Measurements from ENCODE around the gene RALGAPB. TPM values are rescaled to one million over a fixed set of nuclear protein-coding genes. Genes with fewer than 3 reads are reported as not detected.

The RALGAPB gene
- total RNA-seq, 1 donor from 2014 or later: 35.7 TPM

DNA sequence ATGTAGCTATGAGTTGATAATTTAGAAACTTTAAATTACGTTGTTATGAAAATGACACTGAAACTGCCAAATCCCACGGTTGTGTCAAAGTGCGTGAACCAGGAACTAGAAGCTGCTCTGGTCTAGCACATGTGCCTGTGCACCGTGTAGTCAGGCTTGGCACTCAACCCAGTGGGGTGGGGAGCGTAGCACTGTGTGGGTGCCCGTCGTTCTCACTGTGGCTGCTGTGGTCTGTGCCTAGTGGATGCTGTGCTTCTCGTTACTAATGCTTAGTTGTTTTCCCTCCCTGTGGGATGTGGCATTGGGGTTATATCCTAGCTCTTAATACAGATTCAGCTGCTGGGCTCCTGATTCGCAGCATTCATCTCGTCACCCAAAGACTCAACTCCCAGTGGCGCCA lies 62.1 kb downstream of the RALGAPB start:
- H3K36me3 ChIP-seq: peaks cover 98% of the 10 kb centered on the region
- intact Hi-C loops (cut with DNase I): no loop called here
- no peak overlapping the region for H3K27ac ChIP-seq
- no peaks in the 10 kb centered on the region for H3K27me3 ChIP-seq (ENCODE audit: low read depth)
- ATAC-seq (no peak), DNase-seq (no peak)
- TF ChIP-seq, protein P1, sequence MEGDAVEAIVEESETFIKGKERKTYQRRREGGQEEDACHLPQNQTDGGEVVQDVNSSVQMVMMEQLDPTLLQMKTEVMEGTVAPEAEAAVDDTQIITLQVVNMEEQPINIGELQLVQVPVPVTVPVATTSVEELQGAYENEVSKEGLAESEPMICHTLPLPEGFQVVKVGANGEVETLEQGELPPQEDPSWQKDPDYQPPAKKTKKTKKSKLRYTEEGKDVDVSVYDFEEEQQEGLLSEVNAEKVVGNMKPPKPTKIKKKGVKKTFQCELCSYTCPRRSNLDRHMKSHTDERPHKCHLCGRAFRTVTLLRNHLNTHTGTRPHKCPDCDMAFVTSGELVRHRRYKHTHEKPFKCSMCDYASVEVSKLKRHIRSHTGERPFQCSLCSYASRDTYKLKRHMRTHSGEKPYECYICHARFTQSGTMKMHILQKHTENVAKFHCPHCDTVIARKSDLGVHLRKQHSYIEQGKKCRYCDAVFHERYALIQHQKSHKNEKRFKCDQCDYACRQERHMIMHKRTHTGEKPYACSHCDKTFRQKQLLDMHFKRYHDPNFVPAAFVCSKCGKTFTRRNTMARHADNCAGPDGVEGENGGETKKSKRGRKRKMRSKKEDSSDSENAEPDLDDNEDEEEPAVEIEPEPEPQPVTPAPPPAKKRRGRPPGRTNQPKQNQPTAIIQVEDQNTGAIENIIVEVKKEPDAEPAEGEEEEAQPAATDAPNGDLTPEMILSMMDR (IDR thresholded peaks at IDR 0.05): no peak
- no peak overlapping the region for H3K4me3 ChIP-seq
- no peaks in the 10 kb centered on the region for H3K9me3 ChIP-seq
- H3K4me1 ChIP-seq: no peaks in the 10 kb centered on the region

DNA sequence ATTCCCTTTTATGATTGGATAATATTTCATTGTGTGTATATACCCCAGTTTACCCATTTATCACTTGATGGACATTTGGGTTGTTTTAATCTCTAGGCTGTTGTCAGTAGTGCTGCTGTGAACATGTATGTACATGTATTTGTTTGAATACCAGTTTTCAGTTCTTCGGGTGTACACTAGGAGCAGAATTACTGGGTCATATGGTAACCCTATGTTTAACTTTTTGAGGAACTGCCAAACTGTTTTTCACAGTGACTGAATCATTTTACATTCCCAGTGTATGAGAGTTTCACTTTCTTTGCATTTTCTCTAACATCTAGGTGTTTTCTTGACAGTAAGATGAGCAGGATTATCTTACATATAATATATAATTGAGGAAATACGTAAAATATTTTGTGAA lies 63.7 kb downstream of the RALGAPB start:
- TF ChIP-seq, protein P1 (IDR thresholded peaks at IDR 0.05): no peak
- Histone ChIP-seq H3K4me3 (no peak overlapping the region), H3K36me3 (peaks cover 98% of the 10 kb centered on the region), H3K4me1 (no peaks in the 10 kb centered on the region), H3K27me3 (ENCODE audit: low read depth) (no peaks in the 10 kb centered on the region), H3K27ac (no peak overlapping the region), H3K9me3 (no peaks in the 10 kb centered on the region)
- intact Hi-C loops (cut with DNase I): no loop called here
- no peak for ATAC-seq
- DNase-seq: no peak

DNA sequence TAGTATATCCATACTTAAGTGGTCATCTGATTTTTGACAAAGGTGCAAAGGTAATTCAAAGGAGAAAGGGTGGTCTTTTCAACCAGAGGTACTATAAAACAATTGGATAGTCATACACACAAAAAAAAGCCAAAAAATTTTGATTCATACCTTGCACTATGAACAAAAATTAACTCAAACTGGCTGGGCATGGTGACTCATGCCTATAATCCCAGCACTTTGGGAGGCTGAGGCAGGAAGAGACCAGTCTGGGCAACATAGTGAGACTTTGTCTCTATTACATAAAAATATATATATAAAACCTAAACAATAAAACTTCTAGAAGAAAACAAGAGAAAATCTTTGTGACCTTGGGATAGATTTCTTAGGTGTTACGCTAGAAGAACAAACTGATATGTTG lies 64.5 kb downstream of the RALGAPB start:
- H3K27ac ChIP-seq: no peak overlapping the region
- H3K4me1 ChIP-seq: no peaks in the 10 kb centered on the region
- intact Hi-C loops (cut with DNase I): no loop called here
- H3K4me3 ChIP-seq: no peak overlapping the region
- DNase-seq (no peak), ATAC-seq (no peak)
- no peaks in the 10 kb centered on the region for H3K27me3 ChIP-seq (ENCODE audit: low read depth)
- TF ChIP-seq, protein P1 (IDR thresholded peaks at IDR 0.05): no peak
- H3K36me3 ChIP-seq: peaks cover 99% of the 10 kb centered on the region
- H3K9me3 ChIP-seq: no peaks in the 10 kb centered on the region

DNA sequence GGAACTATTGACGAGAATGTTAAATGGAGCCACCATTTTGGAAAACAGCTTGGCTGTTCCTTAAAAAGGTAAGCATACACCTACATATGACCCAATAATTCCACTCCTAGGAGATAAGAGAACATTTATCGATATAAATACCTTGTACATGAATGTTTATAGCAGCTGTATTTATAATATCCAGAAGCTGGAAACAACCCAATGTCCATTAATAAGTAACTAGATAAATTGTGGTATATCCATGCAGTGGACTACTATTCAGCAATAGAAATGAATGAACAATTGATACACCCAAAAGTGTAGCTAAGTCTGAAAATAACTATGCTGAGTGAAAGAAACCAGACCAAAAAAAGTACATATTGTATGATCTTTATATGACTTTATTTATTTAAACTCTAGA lies 66.1 kb downstream of the RALGAPB start:
- H3K27ac ChIP-seq: no peak overlapping the region
- H3K9me3 ChIP-seq: no peaks in the 10 kb centered on the region
- TF ChIP-seq, protein P1 (IDR thresholded peaks at IDR 0.05): no peak
- H3K4me3 ChIP-seq: no peak overlapping the region
- no peaks in the 10 kb centered on the region for H3K4me1 ChIP-seq
- no peak for DNase-seq
- H3K27me3 ChIP-seq (ENCODE audit: low read depth): no peaks in the 10 kb centered on the region
- intact Hi-C loops (cut with DNase I): no loop called here
- H3K36me3 ChIP-seq: peaks cover 99% of the 10 kb centered on the region
- ATAC-seq: no peak

DNA sequence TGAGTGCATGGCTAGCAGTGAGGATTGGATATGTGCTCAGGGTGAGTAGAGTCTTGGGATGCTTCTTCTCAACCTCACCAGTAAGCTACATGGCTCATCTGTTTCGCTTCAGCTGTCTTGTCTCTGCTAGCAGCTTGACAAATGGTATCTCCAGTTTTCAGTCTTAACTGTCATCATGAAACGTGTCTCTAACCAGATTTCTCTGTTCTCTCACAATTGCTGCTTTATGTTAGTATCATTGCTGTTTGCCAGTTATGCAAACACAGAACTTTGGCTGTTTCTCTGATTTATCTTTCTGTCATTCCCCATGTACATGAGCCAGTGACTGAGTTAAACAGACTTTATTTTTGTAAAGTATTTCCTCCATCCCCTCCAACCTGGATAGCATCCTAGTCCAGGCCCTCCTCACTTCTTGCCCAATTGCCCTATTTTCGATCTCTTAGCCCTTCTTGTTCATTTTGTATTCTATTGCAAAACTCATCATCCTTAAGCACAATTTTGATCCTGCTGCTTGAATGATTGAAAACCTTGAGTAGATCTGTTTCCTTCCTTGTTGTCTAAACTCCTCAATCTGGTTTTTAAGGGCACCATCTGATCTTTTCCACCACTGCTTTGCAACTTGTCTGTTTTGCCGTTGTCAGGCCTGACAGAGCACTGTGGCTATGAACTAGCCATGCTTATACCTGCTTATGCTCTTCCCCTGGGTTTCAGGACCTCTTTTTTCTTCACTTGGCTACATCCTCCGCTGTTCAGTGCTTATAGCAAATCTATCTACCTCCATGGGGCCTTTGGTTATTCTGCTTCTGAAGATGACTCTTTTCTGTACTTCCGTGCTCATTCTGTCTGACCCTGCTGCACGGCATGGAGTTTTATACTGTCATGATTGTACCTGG lies 70.6 kb downstream of the RALGAPB start:
- Histone ChIP-seq H3K27ac (no peak overlapping the region), H3K4me3 (no peak overlapping the region), H3K36me3 (peaks cover 100% of the 10 kb centered on the region), H3K27me3 (ENCODE audit: low read depth) (no peaks in the 10 kb centered on the region), H3K4me1 (no peaks in the 10 kb centered on the region), H3K9me3 (no peaks in the 10 kb centered on the region)
- intact Hi-C loops (cut with DNase I): no loop called here
- ATAC-seq (peak; percentile 35 to 67), DNase-seq (no peak)
- TF ChIP-seq, protein P1 (IDR thresholded peaks at IDR 0.05): no peak

Data from lower lobe of right lung (tissue), 2 donors.